IMR-90 (cell line): Measurements from ENCODE around the gene TERB1. TPM values are rescaled to one million over a fixed set of nuclear protein-coding genes. Genes with fewer than 3 reads are reported as not detected.

Experiments
- ATAC-seq: fragments of 200-7000 bp; cut with Tn5 transposase; 2 replicates; pipeline ENCODE4 v1.9.1; 2020; ENCODE audit warnings: low read depth, mild to moderate bottlenecking, moderate library complexity
- BruUV-seq: library from RNA; stranded (reverse); fragments of 400-500 nt; replicated peaks from 2 replicates; lab custom pipeline; 2021; lab: Mats Ljungman, UMichigan
- CTCF ChIA-PET: fragments of 300-600 bp; formaldehyde crosslinking; extraction: SDS; loops from one replicate; lab custom pipeline; 2021; ENCODE audit warnings: antibody characterized with exemption; lab: Yijun Ruan, JAX
- POLR2A ChIA-PET: fragments of 300-600 bp; sonication (Branson Sonifier 250); formaldehyde crosslinking; loops from one replicate; lab custom pipeline; 2022; ENCODE audit warnings: antibody characterized with exemption; ENCODE audit not compliant: unreplicated experiment; lab: Charles Lee
- DNase-seq: peaks from one replicate; pipeline ENCODE4 v3.0.0; 2013
- H2AFZ ChIP-seq: replicated peaks from 2 replicates; pipeline ENCODE3; 2013; ENCODE audit warnings: low read length, mild to moderate bottlenecking; ENCODE audit not compliant: poor library complexity
- H2AK5ac ChIP-seq: 2 replicates; pipeline ENCODE4 v1.6.1; 2013; ENCODE audit warnings: low read depth, low read length, inconsistent platforms
- H2AK9ac ChIP-seq: replicated peaks from 2 replicates; pipeline ENCODE3; 2013; ENCODE audit warnings: mild to moderate bottlenecking, low read depth, low read length, moderate library complexity; ENCODE audit not compliant: poor library complexity
- H2BK120ac ChIP-seq: 2 replicates; pipeline ENCODE4 v1.6.1; 2013; ENCODE audit warnings: low read depth, low read length, inconsistent platforms
- H2BK15ac ChIP-seq: 3 replicates; pipeline ENCODE4 v1.6.1; 2013; ENCODE audit warnings: low read depth, low read length, inconsistent platforms
- H2BK20ac ChIP-seq: 2 replicates; pipeline ENCODE4 v1.6.1; 2013; ENCODE audit warnings: low read depth, mild to moderate bottlenecking, inconsistent platforms, low read length, moderate library complexity
- H2BK5ac ChIP-seq: 2 replicates; pipeline ENCODE4 v1.6.1; 2013; ENCODE audit warnings: mild to moderate bottlenecking, low read depth, low read length, inconsistent platforms; ENCODE audit not compliant: poor library complexity, severe bottlenecking
- H3K14ac ChIP-seq: replicated peaks from 2 replicates; pipeline ENCODE4 v1.6.1; 2013; ENCODE audit warnings: low read depth, low read length, inconsistent platforms
- H3K18ac ChIP-seq: 2 replicates; pipeline ENCODE4 v1.6.1; 2013; ENCODE audit warnings: low read depth, low read length, control low read depth
- H3K23ac ChIP-seq: 2 replicates; pipeline ENCODE4 v1.6.1; 2013; ENCODE audit warnings: low read depth, low read length, inconsistent platforms
- H3K27ac ChIP-seq: 2 replicates; pipeline ENCODE4 v1.5.1; 2013; ENCODE audit warnings: mild to moderate bottlenecking, control low read depth, low read length; ENCODE audit not compliant: insufficient read depth
- H3K27me3 ChIP-seq: 2 replicates; pipeline ENCODE4 v1.6.1; 2013; ENCODE audit warnings: low read length; ENCODE audit not compliant: control insufficient read depth, insufficient read depth
- H3K36me3 ChIP-seq: 2 replicates; pipeline ENCODE4 v1.6.1; 2013; ENCODE audit warnings: low read length, mixed read lengths; ENCODE audit not compliant: control insufficient read depth, insufficient read depth
- H3K4ac ChIP-seq: 2 replicates; pipeline ENCODE4 v1.6.1; 2013; ENCODE audit warnings: low read depth, low read length, inconsistent platforms
- H3K4me1 ChIP-seq: 2 replicates; pipeline ENCODE4 v1.6.1; 2013; ENCODE audit warnings: low read length, mixed read lengths; ENCODE audit not compliant: control insufficient read depth, insufficient read depth
- H3K4me2 ChIP-seq: 2 replicates; pipeline ENCODE4 v1.6.1; 2013; ENCODE audit warnings: low read depth, mild to moderate bottlenecking, control low read depth, low read length, moderate library complexity
- H3K4me3 ChIP-seq: 2 replicates; pipeline ENCODE4 v1.5.1; 2013; ENCODE audit warnings: low read depth, mild to moderate bottlenecking, control low read depth, low read length, moderate library complexity; ENCODE audit not compliant: insufficient read depth
- H3K56ac ChIP-seq: 2 replicates; pipeline ENCODE4 v1.6.1; 2013; ENCODE audit warnings: low read length, inconsistent platforms; ENCODE audit not compliant: insufficient read depth; ENCODE audit errors: extremely low read depth
- H3K79me1 ChIP-seq, 2 experiments: 2 replicates each; pipeline ENCODE4 v1.6.1; 2013; ENCODE audit warnings: low read length in 2 of 2, inconsistent platforms in 1 of 2, low read depth in 1 of 2
- H3K9ac ChIP-seq: 2 replicates; pipeline ENCODE4 v1.6.1; 2013; ENCODE audit warnings: low read depth, low read length, control low read depth
- H3K9me1 ChIP-seq: 2 replicates; pipeline ENCODE4 v1.6.1; 2013; ENCODE audit warnings: low read length, inconsistent platforms; ENCODE audit not compliant: insufficient read depth
- H3K9me3 ChIP-seq: 2 replicates; pipeline ENCODE4 v1.6.1; 2013; ENCODE audit warnings: low read length; ENCODE audit not compliant: control insufficient read depth, insufficient read depth
- H4K20me1 ChIP-seq: 2 replicates; pipeline ENCODE4 v1.6.1; 2013; ENCODE audit warnings: low read length, inconsistent platforms; ENCODE audit not compliant: insufficient read depth
- H4K5ac ChIP-seq: 2 replicates; pipeline ENCODE4 v1.6.1; 2013; ENCODE audit warnings: mild to moderate bottlenecking, low read depth, low read length, control low read depth
- H4K8ac ChIP-seq, 2 experiments: 2 replicates each; pipeline ENCODE4 v1.6.1; 2013; ENCODE audit warnings: low read depth in 2 of 2, low read length in 2 of 2, control low read depth in 1 of 2, inconsistent platforms in 1 of 2
- H4K91ac ChIP-seq: 2 replicates; pipeline ENCODE4 v1.6.1; 2013; ENCODE audit warnings: low read depth, low read length, inconsistent platforms; ENCODE audit not compliant: insufficient read depth
- BHLHE40 ChIP-seq: fragments of 150-350 bp; IDR thresholded peaks from 2 replicates; pipeline ENCODE4 v1.6.1; 2016; ENCODE audit warnings: mild to moderate bottlenecking, low read depth, low read length
- CEBPB ChIP-seq: IDR thresholded peaks from 2 replicates; pipeline ENCODE4 v1.6.1; 2012; ENCODE audit warnings: low read depth, low read length, improper control_type of control experiment
- CHD1 ChIP-seq: IDR thresholded peaks from 2 replicates; pipeline ENCODE4 v1.6.1; 2012; ENCODE audit warnings: low read depth, low read length, improper control_type of control experiment
- FOS ChIP-seq: fragments of 150-350 bp; IDR thresholded peaks from 2 replicates; pipeline ENCODE4 v1.6.1; 2016; ENCODE audit warnings: low read depth, low read length
- MAFK ChIP-seq: IDR thresholded peaks from 2 replicates; pipeline ENCODE4 v1.6.1; 2012; ENCODE audit warnings: low read depth, low read length, improper control_type of control experiment
- MAZ ChIP-seq: IDR thresholded peaks from 2 replicates; pipeline ENCODE4 v1.6.1; 2012; ENCODE audit warnings: low read depth, mild to moderate bottlenecking, low read length, improper control_type of control experiment, moderate library complexity, borderline replicate concordance
- MXI1 ChIP-seq: IDR thresholded peaks from 2 replicates; pipeline ENCODE4 v1.6.1; 2012; ENCODE audit warnings: low read depth, mild to moderate bottlenecking, low read length, moderate library complexity, borderline replicate concordance
- NFE2L2 ChIP-seq: fragments of 150-350 bp; IDR thresholded peaks from 2 replicates; pipeline ENCODE4 v1.6.1; 2016; ENCODE audit warnings: low read depth, mild to moderate bottlenecking, low read length
- POLR2A ChIP-seq: IDR thresholded peaks from 2 replicates; pipeline ENCODE4 v1.6.1; 2012; ENCODE audit warnings: mild to moderate bottlenecking, low read depth, low read length
- RAD21 ChIP-seq: IDR thresholded peaks from 2 replicates; pipeline ENCODE4 v1.6.1; 2012; ENCODE audit warnings: low read length, improper control_type of control experiment
- RCOR1 ChIP-seq: IDR thresholded peaks from 2 replicates; pipeline ENCODE4 v1.6.1; 2012; ENCODE audit warnings: mild to moderate bottlenecking, low read length, improper control_type of control experiment; ENCODE audit not compliant: insufficient replicate concordance
- RFX5 ChIP-seq: IDR thresholded peaks from 2 replicates; pipeline ENCODE4 v1.8.0; 2012; ENCODE audit warnings: low read depth, mild to moderate bottlenecking, low read length, moderate library complexity
- SMC3 ChIP-seq: fragments of 150-350 bp; IDR thresholded peaks from 2 replicates; pipeline ENCODE4 v1.6.1; 2016; ENCODE audit warnings: low read depth, mild to moderate bottlenecking, antibody characterized with exemption, low read length, moderate library complexity
- WGBS, 2 experiments: methylation state at CpG; one replicate each; pipeline versions ENCODE4 v1.1.5 to v1.1.7; 2013; ENCODE audit warnings: missing lambda C conversion rate in 2 of 2; ENCODE audit not compliant: insufficient read length in 1 of 2; ENCODE audit errors: extremely low coverage in 2 of 2; 5-methylcytosine and 5-hydroxymethylcytosine counted together
- dilution Hi-C: fragments of 300-500 bp; cut with HindIII; formaldehyde crosslinking; loops from one replicate; pipeline ENCODE4 v1.14.3; 2018; ENCODE audit warnings: low sequenced_read_pairs; ENCODE audit not compliant: unreplicated experiment
- in situ Hi-C: fragments of 300-500 bp; cut with MboI; formaldehyde crosslinking; loops from 3 replicates; pipeline ENCODE4 v1.14.3; 2019; ENCODE audit warnings: low sequenced_read_pairs, inconsistent platforms, mixed read lengths
- intact Hi-C: fragments of 100-400 bp; cut with micrococcal nuclease; formaldehyde crosslinking; loops from 2 replicates; pipeline ENCODE4 v1.10.0; 2022
- polyA plus RNA-seq, 3 experiments: library from polyadenylated mRNA; depleted of rRNA; stranded (reverse); fragments of >200 nt; gene quantifications; 2 replicates each; pipeline ENCODE4 v1.2.3, GENCODE V29; 2012; ENCODE audit warnings: low replicate concordance in 1 of 3
- total RNA-seq: library from RNA; depleted of rRNA; stranded (reverse); fragments of >200 nt; gene quantifications from 2 replicates; pipeline ENCODE4 v1.2.3, GENCODE V29; 2012
- TF ChIP-seq, protein P1 (sequence below): fragments of 150-350 bp; IDR thresholded peaks from 2 replicates; pipeline ENCODE4 v1.6.1; 2016; ENCODE audit warnings: low read depth, mild to moderate bottlenecking, low read length, moderate library complexity, borderline replicate concordance
- TF ChIP-seq, protein P2 (sequence below): conservative IDR thresholded peaks from 2 replicates; pipeline ENCODE4 v1.5.1; 2012; ENCODE audit warnings: mild to moderate bottlenecking, low read depth, low read length, improper control_type of control experiment
- TF ChIP-seq, protein P3 (sequence below): fragments of 150-350 bp; IDR thresholded peaks from 2 replicates; pipeline ENCODE4 v1.6.1; 2017; ENCODE audit warnings: mild to moderate bottlenecking, antibody characterized with exemption, low read length, low read depth

TERB1 gene
- total and polyA plus RNA-seq, 2 of the 4 experiments (the other 2 are of a cell fraction) = not detected

DNA sequence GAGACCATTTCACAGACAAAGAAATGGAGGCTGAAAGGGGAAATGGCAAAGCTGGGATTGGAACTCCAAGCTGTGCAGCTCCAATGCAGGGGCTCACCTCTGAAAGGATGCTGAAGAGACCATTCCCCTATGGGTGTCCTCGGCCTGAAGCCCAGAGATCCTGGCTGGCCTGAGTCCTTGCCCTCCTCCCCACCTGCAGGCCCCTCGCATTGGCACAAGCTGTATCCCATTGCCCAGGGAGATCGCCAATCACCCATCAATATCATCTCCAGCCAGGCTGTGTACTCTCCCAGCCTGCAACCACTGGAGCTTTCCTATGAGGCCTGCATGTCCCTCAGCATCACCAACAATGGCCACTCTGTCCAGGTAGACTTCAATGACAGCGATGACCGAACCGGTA, 45.4 kb upstream of the TERB1 start:
- Histone ChIP-seq H3K4ac (no peak overlapping the region), H3K56ac (no peak overlapping the region), H3K79me1 (no peaks in the 10 kb centered on the region), H2BK20ac (no peak overlapping the region), H2AK9ac (no peak overlapping the region), H4K20me1 (no peaks in the 10 kb centered on the region), H4K91ac (no peak overlapping the region), H2BK120ac (no peak overlapping the region), H3K27me3 (peaks cover 85% of the 10 kb centered on the region), H3K23ac (no peak overlapping the region), H3K27ac (no peak overlapping the region), H4K8ac (no peak overlapping the region), H3K14ac (no peak overlapping the region), H3K9me1 (0 out of 2 replicates have a peak, but pooled peaks cover 3% of the 10 kb centered on the region), H3K9ac (no peak overlapping the region), H3K36me3 (no peaks in the 10 kb centered on the region), H3K9me3 (no peaks in the 10 kb centered on the region), H2AFZ (no peak overlapping the region), H2BK5ac (no peak overlapping the region), H3K18ac (no peak overlapping the region), H2BK15ac (no peak overlapping the region), H3K4me2 (no peak overlapping the region), H3K4me1 (no peaks in the 10 kb centered on the region; the same call in 1 of the 2 replicates), H3K4me3 (no peak overlapping the region), H4K5ac (no peak overlapping the region), H2AK5ac (no peak overlapping the region)
- TF ChIP-seq CEBPB = no peak
- no peak for TF ChIP-seq CHD1
- TF ChIP-seq NFE2L2 = no peak
- TF ChIP-seq SMC3 = no peak
- TF ChIP-seq POLR2A = no peak
- no peak for TF ChIP-seq RCOR1
- TF ChIP-seq, protein P1, sequence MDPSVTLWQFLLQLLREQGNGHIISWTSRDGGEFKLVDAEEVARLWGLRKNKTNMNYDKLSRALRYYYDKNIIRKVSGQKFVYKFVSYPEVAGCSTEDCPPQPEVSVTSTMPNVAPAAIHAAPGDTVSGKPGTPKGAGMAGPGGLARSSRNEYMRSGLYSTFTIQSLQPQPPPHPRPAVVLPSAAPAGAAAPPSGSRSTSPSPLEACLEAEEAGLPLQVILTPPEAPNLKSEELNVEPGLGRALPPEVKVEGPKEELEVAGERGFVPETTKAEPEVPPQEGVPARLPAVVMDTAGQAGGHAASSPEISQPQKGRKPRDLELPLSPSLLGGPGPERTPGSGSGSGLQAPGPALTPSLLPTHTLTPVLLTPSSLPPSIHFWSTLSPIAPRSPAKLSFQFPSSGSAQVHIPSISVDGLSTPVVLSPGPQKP = no peak
- TF ChIP-seq RAD21 = no peak
- no peak for TF ChIP-seq BHLHE40
- TF ChIP-seq, protein P2, sequence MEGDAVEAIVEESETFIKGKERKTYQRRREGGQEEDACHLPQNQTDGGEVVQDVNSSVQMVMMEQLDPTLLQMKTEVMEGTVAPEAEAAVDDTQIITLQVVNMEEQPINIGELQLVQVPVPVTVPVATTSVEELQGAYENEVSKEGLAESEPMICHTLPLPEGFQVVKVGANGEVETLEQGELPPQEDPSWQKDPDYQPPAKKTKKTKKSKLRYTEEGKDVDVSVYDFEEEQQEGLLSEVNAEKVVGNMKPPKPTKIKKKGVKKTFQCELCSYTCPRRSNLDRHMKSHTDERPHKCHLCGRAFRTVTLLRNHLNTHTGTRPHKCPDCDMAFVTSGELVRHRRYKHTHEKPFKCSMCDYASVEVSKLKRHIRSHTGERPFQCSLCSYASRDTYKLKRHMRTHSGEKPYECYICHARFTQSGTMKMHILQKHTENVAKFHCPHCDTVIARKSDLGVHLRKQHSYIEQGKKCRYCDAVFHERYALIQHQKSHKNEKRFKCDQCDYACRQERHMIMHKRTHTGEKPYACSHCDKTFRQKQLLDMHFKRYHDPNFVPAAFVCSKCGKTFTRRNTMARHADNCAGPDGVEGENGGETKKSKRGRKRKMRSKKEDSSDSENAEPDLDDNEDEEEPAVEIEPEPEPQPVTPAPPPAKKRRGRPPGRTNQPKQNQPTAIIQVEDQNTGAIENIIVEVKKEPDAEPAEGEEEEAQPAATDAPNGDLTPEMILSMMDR = no peak
- no peak for TF ChIP-seq MAZ
- TF ChIP-seq MAFK = no peak
- no peak for TF ChIP-seq MXI1
- no peak for TF ChIP-seq FOS
- no peak for TF ChIP-seq RFX5
- TF ChIP-seq, protein P3, sequence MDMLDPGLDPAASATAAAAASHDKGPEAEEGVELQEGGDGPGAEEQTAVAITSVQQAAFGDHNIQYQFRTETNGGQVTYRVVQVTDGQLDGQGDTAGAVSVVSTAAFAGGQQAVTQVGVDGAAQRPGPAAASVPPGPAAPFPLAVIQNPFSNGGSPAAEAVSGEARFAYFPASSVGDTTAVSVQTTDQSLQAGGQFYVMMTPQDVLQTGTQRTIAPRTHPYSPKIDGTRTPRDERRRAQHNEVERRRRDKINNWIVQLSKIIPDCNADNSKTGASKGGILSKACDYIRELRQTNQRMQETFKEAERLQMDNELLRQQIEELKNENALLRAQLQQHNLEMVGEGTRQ = no peak
- ATAC-seq (no peak), DNase-seq (no peak)
- dilution Hi-C loops = no loop called here
- POLR2A ChIA-PET = no interaction called here
- CTCF ChIA-PET = interaction anchor here (1.6 kb wide), 1 partner anchor 16 kb away, joined by 8 read pairs; the partner anchor contains the start of gene NAE1
- intact Hi-C loops = no loop called here
- BruUV-seq = no TSS peak
- in situ Hi-C loops = no loop called here
- WGBS, 2 experiments = no CpG with 5 or more reads among the region's 6 CpGs
